AG09319 (cell line): ENCODE measurements around the gene IGIP.
"Not testable (repeated sequence)": the region's sequence is repeated elsewhere in the genome, so short reads cannot be mapped to it uniquely, and the experiment has no call there.

Experiments used
- DNase-seq: peaks from one replicate; pipeline ENCODE4 v3.0.0-alpha.2; 2010; ENCODE audit warnings: low read depth; ENCODE audit errors: extremely low read depth
- TF ChIP-seq, protein P1 (sequence below): IDR thresholded peaks from 2 replicates; pipeline ENCODE4 v1.5.1; 2011; ENCODE audit warnings: low read depth, mild to moderate bottlenecking, inconsistent platforms, low read length, moderate library complexity

Gene IGIP

GRCh38 chr5:140148508-140148907, 22.8 kb downstream of the IGIP start:
- TF ChIP-seq, protein P1, sequence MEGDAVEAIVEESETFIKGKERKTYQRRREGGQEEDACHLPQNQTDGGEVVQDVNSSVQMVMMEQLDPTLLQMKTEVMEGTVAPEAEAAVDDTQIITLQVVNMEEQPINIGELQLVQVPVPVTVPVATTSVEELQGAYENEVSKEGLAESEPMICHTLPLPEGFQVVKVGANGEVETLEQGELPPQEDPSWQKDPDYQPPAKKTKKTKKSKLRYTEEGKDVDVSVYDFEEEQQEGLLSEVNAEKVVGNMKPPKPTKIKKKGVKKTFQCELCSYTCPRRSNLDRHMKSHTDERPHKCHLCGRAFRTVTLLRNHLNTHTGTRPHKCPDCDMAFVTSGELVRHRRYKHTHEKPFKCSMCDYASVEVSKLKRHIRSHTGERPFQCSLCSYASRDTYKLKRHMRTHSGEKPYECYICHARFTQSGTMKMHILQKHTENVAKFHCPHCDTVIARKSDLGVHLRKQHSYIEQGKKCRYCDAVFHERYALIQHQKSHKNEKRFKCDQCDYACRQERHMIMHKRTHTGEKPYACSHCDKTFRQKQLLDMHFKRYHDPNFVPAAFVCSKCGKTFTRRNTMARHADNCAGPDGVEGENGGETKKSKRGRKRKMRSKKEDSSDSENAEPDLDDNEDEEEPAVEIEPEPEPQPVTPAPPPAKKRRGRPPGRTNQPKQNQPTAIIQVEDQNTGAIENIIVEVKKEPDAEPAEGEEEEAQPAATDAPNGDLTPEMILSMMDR = no peak
- no peak for DNase-seq

DNA sequence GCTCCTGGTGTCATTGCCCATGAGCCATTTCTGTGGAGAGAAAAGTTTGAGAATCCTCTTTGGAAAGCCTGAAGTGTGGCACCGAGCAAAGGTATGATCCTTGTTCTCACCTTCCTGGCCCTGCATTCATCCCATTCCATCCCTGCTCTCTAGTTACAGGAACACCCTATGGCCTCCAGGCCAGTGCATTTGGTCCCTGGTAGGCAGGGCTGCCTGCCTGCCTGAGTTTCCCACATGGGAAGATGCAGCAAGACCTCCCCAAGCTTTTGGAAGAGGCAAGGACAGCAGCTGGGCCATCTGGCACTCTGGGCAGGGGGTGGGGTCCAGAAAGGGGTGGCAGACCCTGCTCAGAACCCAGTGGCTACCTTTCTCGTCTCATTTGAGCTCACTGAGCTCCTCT, 24.5 kb downstream of the IGIP start:
- TF ChIP-seq, protein P1 = no peak
- no peak for DNase-seq

DNA sequence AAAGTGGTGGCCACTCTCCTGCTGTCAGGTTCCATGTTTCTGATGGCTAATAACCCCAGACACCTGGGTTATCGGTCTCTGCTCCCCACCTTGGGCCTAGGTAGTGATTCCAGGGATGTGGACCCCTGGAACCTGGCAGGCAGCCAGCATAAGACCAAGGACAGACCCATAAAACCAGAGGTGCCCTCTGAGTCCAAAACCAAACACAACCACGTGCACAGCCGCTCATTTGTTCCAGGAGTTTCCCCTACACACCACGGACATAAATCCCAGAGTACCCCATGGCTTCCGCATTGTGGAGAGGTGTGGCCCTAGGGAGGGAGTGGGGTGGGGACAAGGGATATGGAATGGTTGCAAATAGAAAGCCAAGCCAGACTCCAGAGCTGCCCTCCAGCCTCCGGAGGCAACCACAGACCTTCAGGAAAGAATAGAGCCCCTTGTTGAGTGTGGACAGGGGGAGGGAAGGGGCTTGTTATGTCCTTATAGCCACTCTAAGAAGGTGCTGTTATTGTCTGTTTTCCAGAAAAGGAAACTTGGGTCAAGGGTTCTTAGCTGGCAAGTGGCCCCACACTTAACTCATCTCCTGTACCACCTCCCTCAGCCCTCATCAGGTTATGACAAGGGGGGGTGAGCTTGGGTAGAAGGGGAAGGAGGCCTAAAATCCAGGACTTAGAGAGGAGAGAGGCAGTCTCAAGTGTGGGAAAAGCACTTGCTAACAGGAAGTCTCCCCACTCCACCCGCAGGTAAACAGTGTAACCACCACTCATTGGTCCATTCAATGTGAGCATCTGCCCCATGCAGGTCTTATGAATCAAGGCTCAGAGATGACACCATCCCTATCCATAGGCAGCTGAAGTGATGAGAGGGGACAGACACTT, 25.6 kb downstream of the IGIP start:
- TF ChIP-seq, protein P1 = no peak
- DNase-seq = no peak

GRCh38 chr5:140152022-140152999, 26.6 kb downstream of the IGIP start:
- no peak for DNase-seq
- TF ChIP-seq, protein P1 = no peak

DNA sequence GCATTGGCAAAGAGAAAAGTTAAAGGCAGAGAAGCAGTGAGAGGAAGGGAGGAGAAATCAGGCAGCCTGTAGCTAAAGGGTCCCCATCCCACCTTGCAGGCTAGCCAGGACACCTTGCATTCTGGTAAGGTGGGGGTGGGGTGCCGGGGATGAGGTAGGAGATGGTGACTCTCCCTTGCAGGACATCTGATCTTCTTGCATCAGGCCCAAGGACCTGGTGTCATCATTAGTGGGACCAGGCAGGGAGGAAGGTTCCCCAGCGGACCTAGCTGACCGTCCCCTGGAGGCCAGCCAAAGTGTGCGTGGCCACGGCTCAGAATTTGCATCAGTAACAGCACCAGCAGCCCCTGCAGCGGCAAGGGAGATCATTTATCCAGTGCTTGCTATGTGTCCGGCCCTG, 27.5 kb downstream of the IGIP start:
- TF ChIP-seq, protein P1 = no peak
- DNase-seq = no peak

GRCh38 chr5:140153905-140154304, 28.2 kb downstream of the IGIP start:
- TF ChIP-seq, protein P1 = no peak
- no peak for DNase-seq

GRCh38 chr5:140154710-140155381, 29.1 kb downstream of the IGIP start:
- not testable (repeated sequence) for DNase-seq
